ENCODE results near the gene KCNK15.
"Not testable (repeated sequence)": the region's sequence is repeated elsewhere in the genome, so short reads cannot be mapped to it uniquely, and the experiment has no call there.

The KCNK15 gene

DNA sequence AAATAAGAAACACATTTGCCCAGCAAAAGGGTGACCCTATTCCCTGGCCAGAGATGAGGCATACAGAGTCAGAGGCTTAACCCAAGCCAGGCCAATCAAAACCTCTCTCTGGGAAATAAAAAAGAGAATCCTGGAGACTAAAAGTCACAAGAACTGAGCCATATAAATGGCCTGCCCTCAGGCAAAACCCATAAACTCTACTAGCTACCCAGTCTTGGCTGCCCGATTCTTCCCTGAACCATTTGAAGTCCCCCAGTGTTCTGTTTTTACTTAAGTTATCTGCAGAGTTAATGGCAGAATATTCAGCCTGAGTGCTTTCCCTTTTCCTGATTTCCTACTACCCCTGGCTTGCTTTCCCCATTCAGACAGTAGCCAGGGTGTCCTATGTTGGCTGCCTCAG lies 13.9 kb downstream of the KCNK15 start:
- no peak for DNase-seq (ENCODE audit: low read depth)

DNA sequence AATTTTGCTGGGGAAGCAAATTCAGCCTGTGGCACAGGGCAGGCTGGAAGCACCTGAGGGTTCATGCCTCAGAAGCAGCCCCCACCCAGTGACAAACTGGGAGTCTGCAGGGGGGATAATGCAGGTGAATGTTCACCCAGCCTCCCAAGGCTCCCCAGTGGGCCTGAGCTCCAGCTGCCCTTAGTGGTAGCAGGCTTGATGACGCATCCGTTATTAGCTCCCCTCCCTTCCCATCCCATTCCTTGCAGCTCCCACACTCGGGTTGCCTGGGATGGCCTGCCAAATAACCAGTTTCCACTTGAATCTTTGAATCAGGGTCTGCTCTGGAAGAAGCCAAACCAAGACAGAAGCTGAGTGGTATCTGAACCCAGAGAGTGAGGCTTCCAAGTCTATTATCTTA lies 15.8 kb downstream of the KCNK15 start:
- DNase-seq (ENCODE audit: low read depth): no peak

DNA sequence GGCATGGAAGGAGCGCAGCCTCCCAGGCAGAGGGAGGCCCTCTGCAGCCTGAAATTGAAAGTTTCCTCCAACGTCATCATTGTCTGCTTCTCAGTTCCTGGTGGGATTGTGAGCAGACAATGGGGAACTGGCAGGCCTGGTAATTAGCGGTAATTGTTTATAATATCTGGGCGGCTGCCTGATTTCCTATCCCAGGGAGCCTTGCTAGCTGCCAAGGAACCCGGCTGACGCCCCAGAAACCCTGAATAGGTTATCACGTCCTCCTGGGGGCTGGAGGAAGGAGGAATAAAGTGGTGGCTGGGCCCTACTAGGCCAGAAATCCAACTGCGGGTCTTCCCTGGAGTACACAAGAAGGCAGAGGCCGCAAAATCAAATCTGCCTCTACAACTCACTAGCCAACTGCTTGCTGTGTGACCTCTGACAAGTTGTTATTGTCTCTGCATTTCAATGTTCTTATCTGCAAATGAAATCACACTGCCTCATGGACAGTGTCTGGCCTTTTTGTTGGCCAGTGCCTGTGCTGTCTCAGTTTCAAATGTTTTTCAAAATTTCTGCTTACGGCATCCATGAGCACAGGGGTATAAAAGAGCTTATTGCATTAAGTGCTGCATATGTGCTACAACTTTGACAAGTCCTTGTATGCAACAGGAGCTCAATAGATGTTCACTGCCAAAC lies 16.9 kb downstream of the KCNK15 start:
- DNase-seq (ENCODE audit: low read depth): no peak

DNA sequence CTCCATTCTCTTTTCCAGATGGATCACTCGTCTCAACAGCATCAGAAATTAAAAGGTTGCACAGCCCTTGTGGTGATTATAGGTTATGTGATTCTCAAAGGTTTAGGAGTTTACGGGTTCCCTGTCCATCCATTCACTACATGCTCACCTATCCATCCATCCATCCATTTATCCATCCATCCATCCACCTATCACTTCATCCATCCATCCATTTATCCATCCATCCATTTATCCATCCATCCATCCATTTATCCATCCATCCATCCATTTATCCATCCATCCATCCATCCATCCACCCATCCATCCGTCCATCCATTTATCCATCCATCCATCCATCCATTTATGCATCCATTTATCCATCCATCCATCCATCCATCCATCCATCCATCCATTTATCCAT lies 18.1 kb downstream of the KCNK15 start:
- not testable (repeated sequence) for DNase-seq (ENCODE audit: low read depth)

DNA sequence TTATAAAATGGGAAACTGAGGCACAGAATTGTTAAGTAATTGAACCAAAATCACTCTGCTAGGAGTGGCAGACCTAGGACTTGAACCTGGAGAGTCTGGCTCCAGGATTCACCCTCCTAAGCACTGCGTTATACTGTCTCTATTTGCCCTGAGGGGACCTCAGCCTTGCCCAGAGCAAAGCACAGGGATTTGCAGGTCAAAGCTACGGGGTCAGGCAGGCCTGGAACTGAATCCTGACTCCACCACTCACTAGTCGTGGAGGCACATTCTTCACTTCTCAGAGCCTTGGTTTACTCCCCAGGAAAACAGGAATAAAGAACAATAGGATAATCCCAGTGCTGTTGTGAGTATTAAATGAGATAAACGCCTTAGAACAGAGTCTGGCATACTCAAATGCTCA lies 19.4 kb downstream of the KCNK15 start:
- DNase-seq (ENCODE audit: low read depth): no peak

DNA sequence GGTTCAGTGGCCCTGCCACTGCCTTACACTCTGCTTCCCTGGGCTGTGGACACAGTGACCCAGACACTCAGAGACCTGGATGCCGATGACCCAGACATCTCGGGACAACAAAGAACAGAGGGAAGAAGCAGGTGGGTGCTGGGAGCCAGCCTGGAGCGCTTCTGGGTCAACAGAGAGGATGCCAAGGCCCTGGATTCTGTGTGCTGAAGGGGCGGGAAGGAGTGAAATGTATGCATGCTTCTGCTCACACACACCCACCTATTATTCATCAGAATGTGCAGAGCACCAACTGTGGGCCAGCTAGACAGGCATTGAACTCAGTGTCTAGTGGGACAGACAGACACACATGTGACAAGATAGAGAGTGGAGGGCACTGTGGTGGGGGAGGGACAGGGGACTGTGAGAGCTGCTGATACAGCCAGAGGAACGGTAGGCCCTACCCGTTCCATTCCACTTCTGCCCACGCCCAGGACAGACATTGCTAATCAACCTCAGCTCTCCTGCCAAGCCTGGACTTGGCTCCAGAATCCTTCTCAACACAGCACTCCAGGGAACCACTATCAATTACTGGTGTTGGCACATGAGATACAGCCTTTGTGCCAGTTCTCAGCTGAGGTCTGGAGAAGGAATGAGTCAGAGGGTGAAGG lies 20.2 kb downstream of the KCNK15 start:
- DNase-seq (ENCODE audit: low read depth): no peak

DNA sequence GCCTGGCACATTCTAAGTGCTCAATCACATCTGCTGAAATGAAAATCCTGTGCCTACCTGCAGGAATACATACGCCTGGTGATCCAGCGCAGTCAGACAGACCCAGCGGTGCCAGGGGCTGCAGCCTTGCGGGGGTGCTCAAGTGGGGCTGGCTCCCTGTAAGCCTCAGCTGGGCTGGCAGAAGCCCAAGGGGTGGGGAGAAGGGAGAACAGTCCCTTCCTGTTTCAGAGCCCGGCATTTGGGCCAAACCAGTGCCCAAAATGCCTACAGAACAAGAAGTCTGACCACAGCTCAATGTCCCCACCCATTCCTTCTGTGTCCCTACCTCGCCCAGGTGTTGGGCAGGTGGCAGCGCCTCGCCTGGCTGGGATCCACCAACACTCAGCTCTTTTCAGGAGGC lies 22.6 kb downstream of the KCNK15 start:
- no peak for DNase-seq (ENCODE audit: low read depth)

DNA sequence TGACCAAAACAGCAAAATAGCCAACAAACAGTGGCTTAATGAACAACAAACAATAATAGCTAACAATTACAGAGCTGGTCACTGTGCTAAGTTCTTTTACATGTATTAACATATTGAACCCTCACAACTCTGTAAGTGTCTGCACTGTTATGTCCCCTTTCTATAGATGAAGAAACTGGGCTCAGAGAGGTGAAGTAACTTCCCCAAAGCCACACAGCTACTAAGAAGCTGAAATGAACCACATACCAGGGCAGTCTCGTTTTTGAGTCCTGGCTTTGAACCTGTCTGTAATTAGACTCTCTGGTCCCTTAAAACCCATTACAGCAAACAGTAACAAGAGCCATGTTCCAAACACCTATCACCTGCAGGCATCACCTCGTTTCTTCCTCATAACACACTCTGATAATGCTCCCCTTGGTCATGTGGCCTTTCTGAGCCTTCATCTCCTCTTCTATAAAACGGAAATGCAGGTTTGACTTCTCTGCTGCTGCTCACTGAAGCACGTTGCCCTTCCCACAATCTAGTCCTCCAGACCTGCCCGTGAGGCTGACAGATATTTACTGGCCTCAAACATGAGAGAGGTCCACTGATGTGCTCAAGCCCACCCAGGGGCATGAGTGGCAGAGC lies 23.3 kb downstream of the KCNK15 start:
- no peak for DNase-seq (ENCODE audit: low read depth)

DNA sequence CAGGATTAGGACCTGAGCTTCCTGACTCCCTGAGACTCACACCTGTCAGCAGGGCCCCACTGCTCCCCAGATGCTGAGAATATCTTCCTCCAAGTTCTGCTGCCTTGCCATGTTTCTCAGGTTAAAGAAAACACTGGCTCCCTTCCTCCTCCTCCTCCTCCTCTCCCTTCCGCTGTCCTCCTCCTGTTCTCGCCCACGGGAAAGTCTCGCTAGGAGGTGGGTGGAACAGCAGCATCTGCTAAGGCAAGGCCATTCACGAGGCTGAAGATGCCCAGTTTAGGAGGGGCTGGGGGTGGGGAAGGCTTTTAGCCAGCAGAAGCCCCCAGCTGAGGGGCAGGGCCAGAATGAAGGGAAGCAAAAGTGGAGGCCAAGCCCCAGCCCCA lies 23.8 kb downstream of the KCNK15 start:
- no peak for DNase-seq (ENCODE audit: low read depth)

DNA sequence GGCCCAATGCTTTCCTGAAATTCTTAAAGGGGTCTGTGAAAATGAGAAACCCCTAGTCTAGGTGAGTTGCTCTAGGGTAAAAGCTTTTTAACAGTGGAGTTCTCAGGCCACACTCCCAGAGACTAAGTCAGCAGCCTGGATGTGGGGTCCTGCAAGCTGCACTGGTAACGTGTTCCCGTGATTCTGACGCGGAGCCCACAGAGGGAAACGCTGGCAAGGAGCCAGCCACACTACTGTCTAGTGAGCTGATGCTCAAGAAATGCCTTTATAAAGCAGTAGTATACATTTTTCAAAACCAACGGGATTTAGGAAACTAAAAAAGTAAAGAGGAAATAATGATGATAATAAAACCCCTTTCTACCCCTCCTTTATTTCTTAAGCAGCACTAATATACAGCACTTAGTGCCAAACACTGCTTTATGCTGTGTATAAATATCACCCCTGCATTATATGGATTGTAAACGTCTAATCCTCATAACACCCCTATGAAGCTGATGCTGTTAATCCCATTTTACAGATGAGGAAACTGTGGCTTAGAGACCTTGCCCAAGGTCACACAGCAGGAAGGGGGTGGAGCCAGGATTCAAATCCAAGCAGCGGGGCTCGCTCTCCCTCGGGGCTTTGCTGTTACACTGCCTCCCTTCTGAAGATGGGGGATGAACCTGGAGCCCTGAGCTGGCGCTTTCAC lies 25.0 kb downstream of the KCNK15 start:
- no peak for DNase-seq (ENCODE audit: low read depth)

DNA sequence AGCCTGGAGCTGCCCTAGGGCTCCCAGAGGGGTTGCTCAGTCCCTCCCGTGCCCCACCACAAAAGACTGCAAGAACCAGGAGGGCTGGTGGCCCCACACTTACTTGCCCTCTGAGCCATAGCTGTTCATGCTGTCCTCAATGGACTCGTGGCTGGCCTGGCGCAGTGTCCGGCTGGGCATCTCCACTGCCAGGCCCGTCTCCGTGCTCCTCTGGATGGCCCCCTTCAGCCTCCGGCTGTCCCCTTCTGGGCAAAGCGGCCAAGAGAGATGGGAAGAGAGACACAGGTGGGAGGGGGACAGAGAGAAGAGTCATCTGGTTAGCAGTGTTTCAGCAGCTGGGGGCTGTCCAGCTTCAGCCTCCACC lies 25.5 kb downstream of the KCNK15 start:
- no peak for DNase-seq (ENCODE audit: low read depth)

DNA sequence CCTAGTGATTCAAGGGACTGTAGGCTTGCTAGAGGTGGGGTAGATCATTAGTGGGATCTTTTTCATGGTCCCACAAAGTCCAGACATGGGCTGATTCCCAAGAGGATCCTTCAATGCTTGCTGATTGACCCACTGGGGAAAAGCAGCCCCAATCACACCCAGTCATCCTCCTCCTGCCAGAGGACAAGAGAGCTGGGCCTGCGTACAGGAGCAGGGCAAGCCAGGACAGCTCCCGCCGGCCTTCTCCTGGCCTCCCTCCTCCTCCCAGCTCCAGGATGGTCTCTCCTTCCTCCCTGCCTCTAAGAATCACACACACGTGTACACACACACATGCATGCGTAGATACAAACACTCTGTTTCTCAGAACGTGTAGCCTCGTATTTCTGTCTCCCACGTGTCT lies 27.0 kb downstream of the KCNK15 start:
- DNase-seq (ENCODE audit: low read depth): no peak

DNA sequence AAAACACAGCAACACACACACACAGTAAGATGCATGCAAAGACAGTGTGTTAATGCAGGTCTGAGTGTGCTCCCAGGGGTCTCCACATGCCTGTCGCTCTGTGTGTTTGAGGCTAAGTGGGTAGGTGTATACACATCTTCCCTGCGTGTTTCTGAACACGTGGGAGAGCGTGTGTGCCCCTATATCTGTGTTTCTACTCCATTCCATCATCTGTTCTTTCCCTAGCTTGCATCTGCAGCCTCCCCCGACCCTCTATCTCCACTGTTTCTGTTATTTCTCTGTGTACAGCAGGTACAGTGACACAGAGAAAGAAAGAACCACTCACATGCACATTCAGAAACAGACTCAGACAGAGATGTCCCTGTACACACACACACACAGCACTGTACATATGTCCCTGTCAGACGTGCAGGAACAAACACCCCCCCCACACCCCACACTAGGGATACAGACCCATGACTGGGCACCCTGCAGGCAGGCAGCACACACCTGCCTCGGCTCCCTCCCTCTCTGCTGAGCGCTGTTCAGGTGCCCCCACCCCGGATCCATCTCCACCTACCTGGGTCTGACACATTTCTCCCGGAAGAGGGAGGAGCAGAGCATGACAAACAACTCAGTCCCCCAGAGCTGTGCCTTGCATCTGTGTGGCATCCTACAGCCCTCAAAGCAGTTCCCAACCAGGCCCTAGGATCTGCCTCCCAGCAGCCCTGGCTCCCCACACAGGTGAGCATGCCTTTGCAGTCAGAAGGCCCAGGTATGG lies 27.6 kb downstream of the KCNK15 start:
- DNase-seq (ENCODE audit: low read depth): no peak

DNA sequence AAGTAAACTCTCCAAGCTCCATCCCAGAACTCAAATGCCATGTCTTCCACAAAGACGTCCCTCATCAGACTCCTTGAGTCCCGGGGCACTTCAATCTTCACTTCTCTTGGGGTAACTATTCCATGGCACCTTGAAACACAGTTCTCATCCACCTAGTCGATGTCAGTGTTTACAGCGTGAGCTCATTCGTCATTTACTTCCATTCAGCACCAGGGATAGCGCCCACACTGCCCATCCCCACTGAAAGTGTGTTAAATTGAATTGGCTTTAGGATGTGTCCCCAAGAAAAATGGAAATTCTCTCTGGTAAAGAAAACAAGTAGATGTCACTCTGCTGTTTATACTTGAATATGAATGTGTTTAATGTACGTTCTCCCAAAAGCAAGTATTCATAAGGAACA lies 31.3 kb downstream of the KCNK15 start:
- no peak for DNase-seq (ENCODE audit: low read depth)

DNA sequence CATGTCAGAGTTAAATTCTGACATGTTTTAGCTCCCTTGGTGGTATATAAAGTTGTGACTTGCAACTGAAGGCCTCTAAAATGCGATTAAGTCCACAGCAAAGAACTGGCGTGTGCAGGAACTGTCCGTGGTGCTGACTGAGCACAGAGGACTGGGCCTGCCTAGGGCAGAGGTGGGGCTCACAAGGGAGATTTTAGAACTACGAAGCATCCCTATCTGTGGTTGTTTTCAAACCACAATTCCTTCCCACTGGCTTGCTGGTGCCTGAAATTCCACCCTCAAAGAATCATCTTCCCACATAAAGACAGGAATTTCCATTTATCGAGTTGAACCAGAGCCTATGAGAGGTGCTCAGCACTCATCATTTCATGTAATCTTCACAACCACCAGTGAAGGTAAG lies 34.6 kb downstream of the KCNK15 start:
- peak; percentile 19 for DNase-seq (ENCODE audit: low read depth)

DNA sequence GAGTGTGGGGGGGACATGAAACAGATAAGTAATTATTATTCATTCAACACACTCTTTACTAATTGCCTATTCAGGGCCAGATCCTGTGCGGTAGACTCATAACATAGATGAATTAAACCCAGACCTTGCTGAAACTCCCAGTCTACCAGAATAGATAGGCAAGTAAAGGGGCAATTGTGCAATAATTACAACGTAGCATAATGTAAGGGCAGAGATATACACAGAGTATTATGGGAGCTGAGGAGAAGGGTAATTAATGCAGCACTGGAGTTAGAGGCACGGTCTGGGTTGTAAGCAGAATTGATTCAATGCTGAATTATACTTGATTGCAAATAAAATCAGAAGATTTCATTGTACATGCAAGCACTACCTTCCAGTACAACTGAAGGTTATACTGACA lies 35.5 kb downstream of the KCNK15 start:
- no peak for DNase-seq (ENCODE audit: low read depth)

DNA sequence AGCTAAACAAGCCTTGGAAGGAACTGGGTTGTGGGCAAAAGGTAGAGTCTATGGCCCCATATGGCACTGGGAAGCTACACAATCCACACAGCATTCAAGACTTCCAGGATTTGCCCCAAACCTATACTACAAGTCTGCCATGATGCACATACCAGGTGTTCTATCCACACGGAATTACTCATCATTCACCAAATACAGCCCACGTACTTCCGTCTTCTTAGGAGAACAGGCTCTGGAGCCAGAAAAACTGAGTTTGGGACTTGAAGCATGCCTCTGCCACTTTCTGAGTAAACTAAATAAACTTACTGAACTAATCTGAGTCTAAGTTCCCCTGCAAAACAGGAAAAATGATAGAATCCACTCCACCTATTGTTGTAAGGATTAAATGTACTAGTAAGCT lies 36.1 kb downstream of the KCNK15 start:
- DNase-seq (ENCODE audit: low read depth): no peak

DNA sequence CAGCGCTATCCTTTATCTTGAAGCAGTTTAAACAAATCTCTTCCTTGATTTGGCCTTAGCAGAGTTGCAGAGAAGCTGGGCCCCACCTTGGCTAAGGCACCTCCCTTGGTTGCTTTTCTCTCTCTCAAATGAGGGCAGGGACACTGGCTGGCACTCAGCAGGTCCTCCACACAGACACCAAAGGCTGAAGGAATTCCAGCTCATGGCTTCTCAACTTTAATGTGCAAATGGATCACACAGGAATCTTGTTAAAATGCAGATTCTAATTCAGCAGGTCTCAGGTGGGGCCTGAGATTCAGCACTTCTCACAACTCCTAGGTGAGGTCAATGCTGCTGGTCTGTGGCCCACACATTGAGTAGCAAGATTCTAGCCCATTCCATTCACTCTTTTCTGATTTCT lies 39.0 kb downstream of the KCNK15 start:
- DNase-seq (ENCODE audit: low read depth): no peak

DNA sequence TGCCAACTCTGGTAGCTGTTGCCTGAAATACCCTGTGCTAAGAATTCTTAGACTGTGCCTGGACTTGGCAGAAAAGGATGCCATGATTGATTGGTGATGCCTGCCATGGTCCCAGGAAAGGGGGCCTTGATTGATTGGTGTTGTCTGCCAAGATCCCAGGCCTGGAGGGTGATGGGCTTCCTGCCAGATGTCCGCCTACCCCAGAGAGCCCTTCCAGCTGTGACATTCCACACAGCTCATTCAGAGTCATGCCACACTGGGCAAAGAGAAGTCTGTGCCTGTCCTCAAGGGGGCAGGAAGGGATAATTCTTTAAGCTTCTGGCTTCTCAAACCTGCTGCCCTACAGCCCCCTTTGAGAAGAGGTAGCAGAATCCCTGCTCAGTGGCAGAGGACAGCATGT lies 40.1 kb downstream of the KCNK15 start:
- DNase-seq (ENCODE audit: low read depth): no peak

DNA sequence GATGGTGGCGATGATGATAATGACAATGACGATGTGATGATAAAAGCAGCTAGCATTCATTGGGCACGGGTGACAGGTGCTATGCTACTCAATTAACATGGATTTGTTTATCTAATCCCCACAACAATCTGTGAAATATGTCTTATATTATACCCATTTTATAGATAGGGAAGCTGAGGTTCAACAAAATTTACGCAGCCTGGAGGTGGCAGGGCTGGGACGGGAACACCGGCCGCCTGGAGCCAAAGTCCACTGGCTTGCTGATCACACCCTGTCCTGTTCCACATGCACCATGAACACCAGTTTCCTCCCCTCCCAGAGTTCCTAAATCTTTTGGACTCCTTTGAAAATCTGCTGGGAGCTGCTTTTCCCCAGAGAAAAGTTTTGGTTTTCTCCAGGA lies 41.6 kb downstream of the KCNK15 start:
- DNase-seq (ENCODE audit: low read depth): no peak

DNA sequence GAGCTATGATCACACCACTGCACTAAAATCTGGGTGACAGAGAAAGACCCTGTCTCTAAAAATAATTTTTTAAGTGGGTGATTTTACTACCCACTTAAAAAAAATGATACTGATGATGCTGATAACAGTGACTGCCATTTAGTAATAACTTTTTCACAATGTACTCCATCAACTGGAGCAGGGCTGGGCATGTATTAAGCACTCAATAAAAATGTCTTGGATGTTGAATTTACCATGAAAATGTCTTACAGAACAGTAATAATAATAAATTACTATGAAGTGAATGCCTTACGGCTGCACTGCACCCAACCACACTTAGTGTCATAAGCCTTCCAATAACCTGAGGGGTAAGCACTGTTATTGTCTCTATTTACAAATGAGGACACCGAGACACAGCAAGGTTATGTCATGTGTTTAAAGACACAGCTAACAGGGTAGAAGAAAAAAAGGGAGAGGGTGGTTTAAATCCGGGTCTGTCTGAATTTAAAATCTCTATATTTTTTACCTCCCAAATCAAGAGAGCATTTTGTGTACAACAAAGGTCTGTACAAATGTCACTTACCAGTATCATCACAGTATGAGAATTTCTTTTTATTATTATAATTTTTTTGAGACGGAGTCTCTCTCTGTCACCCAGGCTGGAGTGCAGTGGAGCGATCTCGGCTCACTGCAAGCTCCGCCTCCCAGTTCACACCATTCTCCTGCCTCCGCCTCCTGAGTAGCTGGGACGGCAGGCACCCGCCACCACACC lies 43.2 kb downstream of the KCNK15 start:
- DNase-seq (ENCODE audit: low read depth): no peak

All from activated T-cell treated with anti-CD3 and anti-CD28 coated beads for 1 hour (primary cell).